ENCODE measurements around the gene ST6GALNAC3.

Gene ST6GALNAC3

GRCh38 chr1:76219366-76219818 is 144.8 kb downstream of the ST6GALNAC3 start:
- Histone ChIP-seq H3K27ac (ENCODE audit: extremely low read depth, low read depth, low read length) (no peak overlapping the region), H3K4me1 (ENCODE audit: control insufficient read depth, insufficient read depth, low read length) (no peaks in the 10 kb centered on the region), H3K9me3 (ENCODE audit: control insufficient read depth, insufficient read depth, low read depth, low read length) (no peaks in the 10 kb centered on the region), H3K36me3 (ENCODE audit: control insufficient read depth in 2 of 2, insufficient read depth in 1 of 2, low read length in 2 of 2) (no peaks in the 10 kb centered on the region), H3K4me3 (ENCODE audit: low read depth, low read length) (no peak overlapping the region)
- CTCF ChIA-PET: interaction anchor here (0.6 kb wide), 1 partner anchor 1726 kb away, joined by 3 read pairs; no protein-coding TSS in a partner anchor
- no peak for TF ChIP-seq ZNF514 (tag by site-specific recombination; IDR thresholded peaks at IDR 0.05)
- POLR2A ChIA-PET: no interaction called here

- CTCF ChIA-PET: no interaction called here
- H3K36me3 ChIP-seq (ENCODE audit: control insufficient read depth in 2 of 2, insufficient read depth in 1 of 2, low read length in 2 of 2): no peaks in the 10 kb centered on the region
- no peaks in the 10 kb centered on the region for H3K9me3 ChIP-seq (ENCODE audit: control insufficient read depth, insufficient read depth, low read depth, low read length)
- POLR2A ChIA-PET: no interaction called here
- no peaks in the 10 kb centered on the region for H3K4me1 ChIP-seq (ENCODE audit: control insufficient read depth, insufficient read depth, low read length)
- TF ChIP-seq ZNF585B (tag by site-specific recombination; IDR thresholded peaks at IDR 0.05): no peak
- no peak for TF ChIP-seq ZNF623 (tag by site-specific recombination; IDR thresholded peaks at IDR 0.05)
- TF ChIP-seq ZFP37 (tag by site-specific recombination; IDR thresholded peaks at IDR 0.05): no peak
- TF ChIP-seq CTCF (tag by site-specific recombination; IDR thresholded peaks at IDR 0.05): no peak
- no peak for TF ChIP-seq ZNF280D (tag by site-specific recombination; IDR thresholded peaks at IDR 0.05)
- no peak for TF ChIP-seq YY2 (tag by site-specific recombination; IDR thresholded peaks at IDR 0.05)
- no peak for TF ChIP-seq ZNF830 (tag by site-specific recombination; IDR thresholded peaks at IDR 0.05; ENCODE audit: low read depth)
- TF ChIP-seq ZNF404 (tag by site-specific recombination; IDR thresholded peaks at IDR 0.05): no peak
- TF ChIP-seq ATF2 (tag by site-specific recombination; IDR thresholded peaks at IDR 0.05; ENCODE audit: low read depth): no peak
- no peak for TF ChIP-seq ZNF777 (tag by site-specific recombination; IDR thresholded peaks at IDR 0.05; ENCODE audit: borderline replicate concordance)
- TF ChIP-seq RBAK (tag by site-specific recombination; IDR thresholded peaks at IDR 0.05): no peak
- H3K4me3 ChIP-seq (ENCODE audit: low read depth, low read length): no peak overlapping the region
- H3K27ac ChIP-seq (ENCODE audit: extremely low read depth, low read depth, low read length): no peak overlapping the region
Measured at GRCh38 chr1:76224752-76225151, 150.2 kb downstream of the ST6GALNAC3 start.

GRCh38 chr1:76225526-76225925 is 151.0 kb downstream of the ST6GALNAC3 start:
- Histone ChIP-seq H3K36me3 (ENCODE audit: control insufficient read depth in 2 of 2, insufficient read depth in 1 of 2, low read length in 2 of 2) (no peaks in the 10 kb centered on the region), H3K4me3 (ENCODE audit: low read depth, low read length) (no peak overlapping the region), H3K9me3 (ENCODE audit: control insufficient read depth, insufficient read depth, low read depth, low read length) (no peaks in the 10 kb centered on the region), H3K4me1 (ENCODE audit: control insufficient read depth, insufficient read depth, low read length) (no peaks in the 10 kb centered on the region), H3K27ac (ENCODE audit: extremely low read depth, low read depth, low read length) (no peak overlapping the region)
- POLR2A ChIA-PET: no interaction called here
- no peak for TF ChIP-seq ZNF513 (tag by site-specific recombination; IDR thresholded peaks at IDR 0.05)
- TF ChIP-seq ZNF677 (tag by site-specific recombination; IDR thresholded peaks at IDR 0.05): no peak
- no peak for TF ChIP-seq ZBTB49 (tag by site-specific recombination; IDR thresholded peaks at IDR 0.05; ENCODE audit: low read depth)
- no peak for TF ChIP-seq ATF2 (tag by site-specific recombination; IDR thresholded peaks at IDR 0.05; ENCODE audit: low read depth)
- TF ChIP-seq KLF8 (tag by site-specific recombination; IDR thresholded peaks at IDR 0.05): no peak
- CTCF ChIA-PET: no interaction called here

Data from HEK293 (cell line).